GM18873 (cell line): ENCODE data around the gene INSR.
A peak's percentile ranks its signal among the peaks of the same experiment; 100 is the strongest.

ENCODE experiments used
- ATAC-seq: cut with Tn5 transposase; IDR thresholded peaks from one replicate; pipeline ENCODE4 v1.9.1; 2021; ENCODE audit warnings: mild to moderate bottlenecking, moderate library complexity, moderate number of reproducible peaks; ENCODE audit not compliant: unreplicated experiment, low FRiP score

Gene INSR

DNA sequence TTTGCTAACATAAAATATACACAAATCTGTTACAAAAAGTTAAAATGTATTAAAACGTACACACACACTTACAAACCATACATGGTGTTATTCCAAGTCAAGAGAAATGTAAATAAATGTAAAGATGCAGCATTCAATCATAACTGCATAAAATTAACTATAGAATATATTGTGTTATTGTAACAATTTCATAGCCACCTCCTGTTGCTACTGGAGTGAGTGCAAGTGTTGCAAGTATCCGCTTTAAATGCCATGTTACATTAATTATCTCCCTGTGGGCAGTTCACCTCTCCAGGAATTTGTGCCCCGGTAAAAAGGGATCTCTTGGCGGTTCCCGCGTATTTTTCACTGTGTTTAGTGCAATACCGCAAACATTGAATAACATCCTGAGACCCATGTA lies 3.5 kb upstream of the INSR start:
- ATAC-seq = no peak

DNA sequence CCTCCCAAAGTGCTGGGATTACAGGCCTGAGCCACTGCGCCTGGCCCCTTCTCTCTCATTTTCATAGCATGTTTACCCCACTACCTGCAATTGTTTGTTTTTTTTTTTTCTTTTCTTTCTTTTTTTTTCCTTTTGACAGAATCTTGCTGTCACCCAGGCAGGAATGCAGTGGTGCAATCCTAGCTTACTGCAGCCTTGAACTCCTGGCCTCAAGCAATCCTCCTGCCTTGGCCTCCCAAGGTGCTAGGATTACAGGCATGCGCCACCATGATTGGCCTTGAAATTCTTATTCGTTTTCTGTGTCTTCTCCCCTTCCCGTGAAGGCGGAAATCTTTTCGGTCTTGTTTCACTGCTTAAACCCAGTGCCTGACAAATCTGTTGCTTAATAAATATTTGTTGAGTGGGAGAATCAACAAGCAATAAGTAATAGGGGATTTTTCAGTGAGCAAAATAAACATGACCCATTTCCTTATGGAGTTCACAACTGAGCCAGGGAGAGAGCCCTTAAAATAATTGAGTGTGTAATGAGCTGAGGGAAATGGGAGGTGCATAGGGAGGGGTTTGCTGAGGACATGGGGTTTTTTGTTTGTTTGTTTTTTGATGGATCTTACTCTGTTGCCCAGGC lies 1.8 kb upstream of the INSR start:
- no peak for ATAC-seq

DNA sequence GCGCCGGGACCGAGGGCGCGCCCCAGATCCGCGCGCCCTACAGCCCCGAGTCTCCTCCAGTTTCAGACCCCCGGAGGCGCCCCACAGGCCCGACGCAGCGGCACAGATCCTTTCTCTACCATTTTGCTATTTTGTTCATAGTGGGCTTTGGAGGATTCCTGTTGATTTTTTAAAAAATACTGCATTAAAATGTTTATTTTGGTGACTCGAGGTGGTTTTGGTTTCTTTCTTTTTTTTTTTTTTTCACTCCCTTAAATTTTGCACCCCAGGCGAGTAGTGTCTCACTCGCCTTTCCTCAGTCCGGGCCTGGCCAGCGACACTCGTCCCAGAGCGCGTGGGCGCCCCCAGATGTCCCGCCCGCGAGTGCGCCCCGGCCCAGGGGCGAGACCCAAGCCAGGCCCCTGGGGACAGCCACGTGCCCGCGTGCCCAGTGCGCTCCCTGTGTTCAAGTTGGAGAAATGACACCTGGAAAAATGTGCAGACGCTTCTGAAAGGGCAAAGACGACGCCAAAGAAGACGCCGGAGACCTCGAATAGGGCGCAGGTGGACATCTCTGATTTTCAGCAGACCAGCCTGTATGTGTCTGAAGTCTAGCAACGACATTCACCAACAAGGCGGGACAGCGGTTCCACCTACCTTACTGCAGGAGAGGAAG lies 471 bp upstream of the INSR start:
- ATAC-seq = peak; percentile 41

DNA sequence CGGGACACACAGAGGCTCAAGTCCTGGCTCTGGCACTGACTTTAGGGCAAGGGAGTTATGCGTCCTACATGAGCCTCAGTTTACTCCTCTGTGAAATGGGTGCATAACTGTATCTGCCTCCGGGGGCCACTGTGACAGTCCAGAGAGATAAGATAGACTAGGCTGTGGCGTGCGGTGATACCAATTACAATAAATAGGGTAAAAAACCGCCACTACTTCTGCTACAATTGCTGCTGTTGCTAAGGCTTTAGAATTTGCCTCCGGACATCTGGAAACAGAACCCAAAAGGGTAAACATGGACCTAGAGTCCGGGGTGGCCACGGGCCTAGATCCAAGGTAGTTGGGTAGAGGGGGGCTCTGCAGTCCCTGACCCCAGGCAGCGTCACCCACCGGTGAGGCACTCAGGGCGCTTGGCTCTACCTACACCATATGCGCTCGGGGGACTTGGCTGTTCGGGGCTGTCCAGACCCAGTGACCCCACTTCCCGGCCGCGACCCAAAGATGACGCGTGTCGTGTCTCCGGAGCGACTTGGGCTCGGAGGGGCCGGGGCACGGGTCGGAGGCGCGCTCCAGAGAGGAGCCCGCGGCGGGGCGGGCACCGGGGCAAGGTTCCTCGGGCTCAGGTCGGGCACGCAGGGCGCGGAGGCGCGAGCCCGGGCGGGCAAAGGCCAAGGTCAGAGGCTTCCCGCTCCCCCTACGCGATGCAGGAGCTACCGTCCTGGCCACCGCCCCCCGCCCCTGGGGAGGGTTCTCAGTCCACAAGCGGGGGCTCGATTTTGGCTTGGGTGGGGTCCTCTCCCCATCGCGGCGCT lies 1.1 kb downstream of the INSR start:
- no peak for ATAC-seq

DNA sequence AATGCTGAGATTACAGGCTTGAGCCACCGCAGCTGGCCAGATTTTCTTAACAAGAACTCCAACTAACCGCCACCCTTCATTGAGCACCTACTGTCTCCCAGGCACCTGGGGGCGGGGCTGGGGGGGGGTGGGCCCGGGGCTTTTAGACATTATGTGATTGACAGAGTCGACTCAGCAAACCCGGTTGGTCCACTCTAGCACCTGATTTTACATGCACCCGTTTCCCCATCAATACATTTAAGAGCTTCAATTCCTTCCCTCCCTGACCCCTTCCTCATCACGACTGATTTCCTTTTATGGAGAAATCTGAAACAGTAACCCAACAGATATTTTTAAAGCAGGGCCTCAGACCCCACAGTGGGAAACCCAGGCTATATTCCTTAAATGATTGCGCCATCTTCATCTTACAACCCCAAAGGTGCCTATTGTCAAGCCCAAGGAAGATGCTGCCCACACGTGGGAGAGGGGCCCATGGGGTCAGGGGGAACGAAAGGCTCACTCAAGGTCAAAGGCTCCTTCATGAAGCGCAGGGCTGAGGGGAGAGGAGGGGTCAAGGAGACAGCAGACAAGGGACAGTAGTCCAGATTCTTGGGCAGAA lies 1.8 kb downstream of the INSR start:
- no peak for ATAC-seq

DNA sequence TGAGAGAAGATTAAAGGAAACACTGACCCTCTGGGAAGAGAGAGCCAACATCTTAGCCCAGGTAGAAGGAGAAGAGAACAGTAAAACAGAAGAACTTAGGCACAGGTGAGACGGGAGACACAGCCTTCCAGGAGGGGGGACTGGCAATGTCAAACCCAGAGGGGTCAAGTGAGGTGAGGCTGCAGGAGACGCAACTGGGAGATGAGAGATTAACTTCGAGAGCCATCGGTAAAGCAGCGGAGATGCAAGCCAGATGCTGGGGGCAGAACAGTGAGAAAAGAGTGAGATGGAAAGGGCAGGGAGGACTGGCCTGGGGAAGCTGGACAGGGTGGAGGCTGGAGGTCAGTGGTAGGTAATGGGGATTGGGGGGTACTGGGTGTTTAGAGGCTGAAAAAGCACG lies 5.2 kb downstream of the INSR start:
- no peak for ATAC-seq

DNA sequence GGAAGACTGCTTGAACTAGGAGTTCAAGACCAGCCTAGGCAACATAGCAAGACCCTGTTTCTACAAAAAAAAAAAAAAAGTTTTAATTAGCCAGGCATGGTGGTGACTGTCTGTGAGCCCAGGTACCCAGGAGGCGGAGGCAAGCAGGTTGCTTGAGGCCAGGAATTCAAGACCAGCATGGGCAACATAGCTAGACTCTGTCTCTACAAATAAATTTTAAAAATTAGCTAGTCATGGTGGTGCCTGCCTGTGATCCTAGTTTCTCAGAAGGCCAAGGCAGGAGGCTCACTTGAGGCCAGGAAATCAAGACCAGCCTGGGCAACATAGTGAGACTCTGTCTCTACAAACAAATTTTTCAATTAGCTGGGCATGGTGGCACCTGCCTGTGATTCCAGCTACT lies 6.1 kb downstream of the INSR start:
- no peak for ATAC-seq

DNA sequence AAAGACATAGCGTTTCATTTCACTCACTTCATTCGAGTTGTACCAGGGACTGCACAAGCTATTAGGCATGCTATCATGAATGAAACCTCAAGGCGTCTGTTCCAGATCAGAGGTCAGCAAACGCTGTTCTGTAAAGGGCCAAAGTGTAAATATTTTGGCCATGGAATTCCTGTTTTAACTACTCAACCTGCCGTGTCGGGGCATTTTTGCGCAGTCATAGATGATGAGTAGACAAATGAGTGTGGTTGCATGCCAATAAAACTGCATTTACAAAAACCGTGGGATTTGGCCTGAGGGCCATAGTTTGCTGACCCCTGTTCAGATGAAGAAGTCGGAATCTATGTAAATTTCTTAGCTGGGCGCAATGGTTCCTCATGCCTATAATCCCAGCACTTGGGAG lies 6.5 kb downstream of the INSR start:
- ATAC-seq = no peak

DNA sequence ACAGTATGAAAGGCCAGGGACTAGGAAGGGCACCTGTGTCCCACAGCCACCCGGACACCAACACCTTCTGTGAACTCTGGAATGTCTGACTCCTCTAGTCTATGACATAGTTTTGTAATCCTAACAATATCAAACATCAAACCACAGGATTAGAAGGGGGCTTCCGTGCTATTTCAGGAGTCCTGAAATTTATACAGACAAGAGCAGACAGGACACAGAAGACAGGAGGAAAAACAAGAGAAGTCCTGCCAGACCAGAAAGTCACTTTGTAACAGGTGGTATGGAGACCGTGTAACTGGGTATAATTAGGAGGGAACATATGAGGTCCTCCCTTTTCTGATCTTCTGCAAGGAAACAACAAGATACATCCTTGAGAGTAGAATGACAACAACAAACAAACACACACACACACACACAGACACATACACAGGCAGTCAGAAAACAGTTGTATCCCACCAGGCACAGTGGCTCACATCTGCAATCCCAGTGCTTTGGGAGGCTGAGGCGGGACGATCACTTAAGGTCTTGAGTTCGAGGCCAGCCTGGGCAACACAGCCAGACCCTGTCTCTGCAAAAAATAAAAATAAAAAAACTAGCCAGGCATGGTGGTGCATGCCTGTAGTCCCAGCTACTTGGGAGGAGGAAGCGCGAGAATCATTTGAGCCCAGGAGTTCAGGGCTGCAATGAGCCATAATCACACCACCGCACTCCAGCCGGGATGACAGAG lies 13.1 kb downstream of the INSR start:
- ATAC-seq = no peak

DNA sequence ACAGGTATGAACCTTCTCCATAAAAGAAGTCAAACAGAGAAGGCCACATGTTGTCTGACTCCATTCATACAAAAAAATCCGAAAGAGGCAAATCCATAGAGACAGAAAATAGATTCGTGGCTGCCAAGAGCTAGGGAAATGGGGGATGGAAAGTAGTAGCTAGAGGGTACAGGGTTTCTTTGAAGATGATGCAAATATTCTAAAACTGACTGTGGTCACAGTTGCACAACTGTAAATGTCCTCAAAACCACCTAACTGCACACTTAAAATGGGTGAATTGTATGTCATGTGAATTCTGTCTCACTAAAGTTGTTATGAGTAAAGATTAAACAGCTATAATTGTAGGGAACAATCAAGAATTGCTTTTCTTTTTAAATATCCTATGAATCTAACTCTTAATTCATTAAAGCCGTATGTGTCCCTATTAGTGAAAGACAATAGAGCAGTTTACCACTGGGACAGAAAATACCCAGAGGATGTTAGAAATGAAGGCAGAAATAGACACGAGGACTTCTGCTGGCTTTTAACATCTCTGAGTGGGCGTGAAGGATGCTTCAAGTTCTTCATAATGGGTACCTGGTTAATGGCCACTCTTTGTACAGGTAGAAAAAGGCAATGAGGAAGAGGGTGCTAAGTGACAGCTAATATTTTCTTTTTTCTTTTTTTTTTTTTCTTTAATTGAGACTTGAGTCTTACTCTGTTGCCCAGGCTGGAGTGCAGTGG lies 21.2 kb downstream of the INSR start:
- peak; percentile 73 for ATAC-seq

DNA sequence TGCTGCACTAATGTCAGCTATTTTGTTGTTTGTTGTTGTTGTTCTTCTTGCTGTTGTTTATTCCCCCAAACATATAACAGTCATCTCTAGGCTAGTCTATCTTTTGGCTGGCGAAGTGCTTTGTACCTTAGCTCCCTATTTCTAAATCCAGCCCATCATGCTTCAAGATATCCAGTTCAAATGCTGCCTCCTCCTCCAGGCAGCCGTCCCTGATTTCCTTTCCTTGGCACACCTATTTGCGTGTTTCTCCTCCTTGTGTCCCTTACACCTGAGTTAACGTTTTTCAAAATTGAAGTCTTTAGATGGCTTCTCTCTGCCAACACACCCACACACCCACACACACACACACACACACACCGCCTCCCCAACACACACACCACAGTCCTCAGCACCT lies 25.5 kb downstream of the INSR start:
- no peak for ATAC-seq

DNA sequence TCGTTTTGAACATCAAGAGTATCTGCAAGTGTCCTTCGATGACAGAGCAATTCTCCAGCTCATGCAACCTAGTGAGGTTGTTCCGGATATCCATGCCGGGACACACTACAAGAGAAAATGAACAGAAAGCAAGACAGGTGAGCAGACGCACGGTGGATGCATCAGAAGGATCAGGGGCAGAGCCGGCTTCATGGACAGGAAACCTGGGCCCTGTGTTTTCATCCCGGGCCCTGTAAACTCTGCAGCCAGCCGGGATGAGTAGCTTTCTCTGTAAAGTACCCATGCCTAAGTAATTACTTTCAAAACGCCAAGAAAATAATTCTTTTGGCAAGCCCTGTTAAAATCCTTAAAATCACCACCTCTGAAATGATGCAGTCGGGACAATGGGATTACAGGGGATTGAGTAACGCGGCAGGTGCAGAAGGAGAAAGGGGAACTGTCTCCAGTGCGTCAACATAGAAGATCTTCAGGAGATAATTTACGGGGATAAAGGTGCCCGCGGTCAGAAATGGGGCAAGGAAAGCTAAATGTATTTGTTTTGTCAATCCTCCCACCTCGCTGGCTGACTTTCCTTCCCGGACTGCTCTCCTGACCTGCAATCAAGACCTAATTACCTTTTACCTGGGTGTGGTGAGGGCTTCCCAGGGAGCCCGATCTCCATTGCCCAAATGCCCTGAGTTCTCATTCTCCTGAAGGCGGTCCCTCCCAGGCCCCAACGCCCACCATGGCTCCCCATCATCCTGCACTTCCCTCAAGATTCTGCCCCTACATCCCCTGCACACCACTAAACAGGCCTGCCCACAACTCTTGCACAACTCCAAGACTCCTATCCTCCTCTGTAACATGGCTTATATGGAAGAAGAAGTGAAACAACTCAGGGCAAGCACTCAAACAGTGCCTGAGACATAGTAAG lies 26.2 kb downstream of the INSR start:
- no peak for ATAC-seq

DNA sequence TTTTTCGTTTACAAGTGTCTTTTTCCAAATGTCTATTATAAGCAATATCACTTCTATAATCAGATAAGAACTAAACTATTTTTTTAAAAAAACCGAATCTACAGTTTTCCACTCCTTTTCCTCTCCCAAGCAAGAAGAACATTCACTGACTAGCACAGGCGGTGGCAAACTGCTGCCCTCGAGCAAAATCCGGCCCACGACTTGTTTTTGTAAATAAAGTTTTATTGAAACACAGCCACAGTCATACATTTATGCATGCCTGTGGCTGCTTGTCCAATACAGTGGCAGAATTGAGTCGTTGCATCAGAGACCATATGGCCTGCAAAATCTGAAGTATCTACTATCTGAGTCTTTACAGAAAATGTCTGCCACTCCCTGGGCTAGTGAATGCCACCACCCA lies 27.4 kb downstream of the INSR start:
- ATAC-seq = no peak

DNA sequence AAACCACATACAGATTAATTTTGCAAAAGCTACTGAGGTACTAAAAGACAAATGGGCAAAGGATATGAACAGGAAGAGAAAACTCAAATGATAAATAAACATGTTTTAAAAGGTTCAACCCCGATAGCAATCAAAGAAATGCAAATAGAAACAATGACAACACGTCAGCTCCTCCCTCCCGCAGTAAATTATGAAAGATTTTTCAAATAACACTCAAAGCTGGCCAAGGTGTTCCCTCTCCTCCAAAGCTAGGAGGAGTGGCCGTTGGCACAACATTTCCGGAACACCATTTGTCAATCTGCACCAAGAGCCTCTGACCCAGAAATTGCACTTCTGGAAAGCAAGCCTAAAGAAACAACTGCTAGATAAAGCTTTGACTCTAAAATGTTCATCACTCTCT lies 28.3 kb downstream of the INSR start:
- no peak for ATAC-seq

DNA sequence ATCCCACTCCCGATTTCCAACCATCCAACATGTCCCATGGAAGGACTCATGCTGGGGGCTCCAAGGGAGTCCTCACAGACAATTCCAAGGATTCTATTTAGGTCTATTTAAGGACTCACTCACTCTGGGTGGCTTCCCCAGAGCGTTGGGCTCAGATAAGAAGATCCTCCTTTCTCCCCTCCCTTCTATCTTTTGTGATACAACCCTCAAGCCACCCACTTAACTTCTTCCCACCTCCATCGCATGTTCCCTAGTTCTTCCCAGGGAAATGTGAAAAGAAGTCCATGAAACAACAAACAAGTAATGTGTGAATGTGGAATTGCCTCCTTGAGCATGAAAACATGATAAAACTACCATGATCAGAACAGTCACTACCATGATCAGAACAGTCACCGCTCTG lies 29.4 kb downstream of the INSR start:
- no peak for ATAC-seq

DNA sequence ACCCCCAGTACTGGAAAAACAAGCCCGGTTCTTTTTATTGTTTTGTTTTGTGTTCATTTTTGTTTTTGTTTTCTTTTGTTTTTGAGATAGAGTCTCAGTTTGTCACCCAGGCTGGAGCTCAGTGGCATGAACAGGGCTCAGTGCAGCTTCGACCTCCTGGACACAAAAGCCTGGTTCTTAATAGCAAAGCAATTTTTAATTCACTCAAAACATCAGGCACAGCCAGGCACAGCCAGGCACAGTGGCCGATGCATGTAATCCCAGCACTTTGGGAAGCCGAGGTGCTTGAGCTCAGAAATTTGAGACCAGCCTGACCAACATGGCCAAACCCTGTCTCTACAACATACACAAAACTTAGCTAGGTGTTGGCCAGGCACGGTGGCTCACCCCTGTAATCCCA lies 30.7 kb downstream of the INSR start:
- no peak for ATAC-seq

DNA sequence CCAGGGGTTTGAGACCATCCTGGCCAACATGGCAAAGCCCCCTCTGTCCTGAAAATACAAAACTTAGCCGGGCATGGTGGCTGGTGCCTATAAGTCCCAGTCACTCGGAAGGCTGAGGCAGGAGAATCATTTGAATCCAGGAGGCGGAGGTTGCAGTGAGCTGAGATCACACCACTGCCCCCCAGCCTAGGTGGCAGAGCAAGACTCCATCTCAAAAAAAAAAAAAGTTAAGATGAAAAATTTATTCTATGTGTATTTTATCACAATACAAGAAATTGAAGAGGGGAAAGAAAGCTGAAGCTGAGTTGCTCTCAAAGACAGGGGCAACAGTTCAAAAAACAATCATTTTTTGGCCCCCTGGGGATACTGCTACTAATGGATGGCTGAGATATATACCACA lies 31.1 kb downstream of the INSR start:
- no peak for ATAC-seq

DNA sequence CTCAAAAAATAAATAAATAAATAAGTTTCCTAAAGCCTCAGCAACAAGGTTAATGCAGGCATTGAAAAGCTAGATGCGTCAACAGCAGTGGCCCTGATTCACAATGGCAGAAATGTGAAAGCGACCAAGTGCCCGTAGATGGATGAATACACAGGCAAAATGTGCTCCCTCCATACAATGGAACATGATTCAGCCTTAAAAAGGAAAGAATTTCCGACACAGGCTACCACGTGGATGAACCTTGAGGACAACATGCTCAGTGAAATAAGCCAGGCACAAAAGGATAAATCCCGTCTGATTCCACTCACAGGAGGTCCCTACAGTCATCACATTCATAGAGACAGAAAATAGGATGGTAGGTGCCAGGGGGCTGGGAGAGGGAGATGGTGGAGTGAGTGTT lies 31.7 kb downstream of the INSR start:
- no peak for ATAC-seq

DNA sequence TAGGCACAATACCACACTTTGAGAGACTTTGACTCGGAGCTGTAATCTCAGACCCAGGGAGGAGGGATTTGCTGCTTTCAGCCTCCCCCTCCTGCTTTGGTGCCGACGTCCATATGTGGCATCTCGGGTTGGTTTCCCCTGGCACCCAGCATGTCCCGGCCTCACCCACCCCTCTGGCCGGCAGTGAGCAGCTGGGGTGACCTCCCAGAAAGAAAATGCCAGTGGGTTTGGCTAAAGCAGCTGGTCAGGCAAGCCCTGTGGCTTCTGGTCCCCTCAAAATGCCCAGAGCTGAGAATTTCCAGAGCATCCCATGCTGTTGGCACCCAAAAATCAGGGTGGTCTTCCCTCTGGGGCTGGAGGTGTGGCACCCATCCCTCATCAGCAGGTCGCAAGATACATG lies 34.1 kb downstream of the INSR start:
- no peak for ATAC-seq
